Measurements from ENCODE around the gene SMAP1.

DNA sequence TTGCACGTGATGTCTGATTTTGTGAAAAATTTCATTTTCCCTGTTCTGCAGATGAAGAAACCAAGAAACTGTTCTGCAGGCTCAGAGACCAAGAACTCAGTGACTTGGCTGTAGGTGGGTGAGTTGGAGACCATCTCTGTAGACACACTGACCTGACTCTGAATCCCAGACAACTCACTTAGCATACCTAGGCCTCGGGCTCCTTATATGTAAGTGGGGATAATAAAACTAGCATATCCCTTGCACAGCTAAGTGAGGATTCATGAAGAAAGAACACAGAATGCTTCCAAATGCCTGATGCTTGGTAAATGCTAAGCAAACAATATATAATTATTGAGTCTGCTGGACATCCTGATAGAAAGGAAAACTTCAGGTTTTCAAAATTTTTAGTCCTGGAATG, 218.4 kb downstream of the SMAP1 start:
- TF ChIP-seq, protein P1, sequence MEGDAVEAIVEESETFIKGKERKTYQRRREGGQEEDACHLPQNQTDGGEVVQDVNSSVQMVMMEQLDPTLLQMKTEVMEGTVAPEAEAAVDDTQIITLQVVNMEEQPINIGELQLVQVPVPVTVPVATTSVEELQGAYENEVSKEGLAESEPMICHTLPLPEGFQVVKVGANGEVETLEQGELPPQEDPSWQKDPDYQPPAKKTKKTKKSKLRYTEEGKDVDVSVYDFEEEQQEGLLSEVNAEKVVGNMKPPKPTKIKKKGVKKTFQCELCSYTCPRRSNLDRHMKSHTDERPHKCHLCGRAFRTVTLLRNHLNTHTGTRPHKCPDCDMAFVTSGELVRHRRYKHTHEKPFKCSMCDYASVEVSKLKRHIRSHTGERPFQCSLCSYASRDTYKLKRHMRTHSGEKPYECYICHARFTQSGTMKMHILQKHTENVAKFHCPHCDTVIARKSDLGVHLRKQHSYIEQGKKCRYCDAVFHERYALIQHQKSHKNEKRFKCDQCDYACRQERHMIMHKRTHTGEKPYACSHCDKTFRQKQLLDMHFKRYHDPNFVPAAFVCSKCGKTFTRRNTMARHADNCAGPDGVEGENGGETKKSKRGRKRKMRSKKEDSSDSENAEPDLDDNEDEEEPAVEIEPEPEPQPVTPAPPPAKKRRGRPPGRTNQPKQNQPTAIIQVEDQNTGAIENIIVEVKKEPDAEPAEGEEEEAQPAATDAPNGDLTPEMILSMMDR (conservative IDR thresholded peaks at IDR 0.05) = no peak
- no peak for TF ChIP-seq ZFX (IDR thresholded peaks at IDR 0.05)

Data from C4-2B (cell line).